ENCODE data around the gene SCTR.
A peak's percentile ranks its signal among the peaks of the same experiment; 100 is the strongest.

Gene SCTR

DNA sequence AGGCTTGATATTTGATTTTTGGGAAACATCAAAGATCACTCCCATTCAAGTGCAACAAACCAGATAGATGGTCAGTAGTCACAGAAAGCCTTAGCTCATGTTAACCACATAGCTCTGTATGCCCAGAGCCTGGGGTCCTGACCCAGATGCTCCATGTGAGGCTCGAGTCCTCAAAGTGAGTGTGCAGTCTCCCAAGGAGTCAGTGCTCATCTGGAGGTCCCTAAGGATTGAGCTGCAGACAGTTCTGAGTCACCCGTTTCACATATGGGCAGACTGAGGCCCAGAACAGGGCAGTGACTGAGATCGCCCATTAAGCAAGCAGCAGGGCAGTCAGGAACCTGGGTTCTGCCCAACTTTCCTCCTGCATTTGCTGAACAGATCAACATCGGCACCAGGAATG is 83.4 kb downstream of the SCTR start:
- no peak for DNase-seq

DNA sequence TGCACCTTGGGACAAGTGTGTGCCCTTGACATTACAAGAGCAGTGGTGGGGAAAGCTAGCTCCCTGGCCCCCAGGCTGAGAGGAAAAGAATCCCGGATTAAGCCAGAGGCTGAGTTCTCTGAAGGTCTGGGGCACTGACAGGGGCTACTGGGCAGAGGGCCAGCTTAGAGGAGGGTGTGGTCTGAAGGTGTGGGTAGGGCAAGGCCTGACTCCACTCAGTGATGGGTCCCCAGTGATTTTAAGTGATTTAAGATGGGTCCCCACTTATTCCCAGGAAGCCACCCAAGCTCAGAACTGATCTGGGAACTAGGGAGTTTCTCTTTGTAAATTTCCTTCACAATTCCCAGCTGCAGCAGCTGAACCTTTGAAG is 83.8 kb downstream of the SCTR start:
- DNase-seq: no peak

DNA sequence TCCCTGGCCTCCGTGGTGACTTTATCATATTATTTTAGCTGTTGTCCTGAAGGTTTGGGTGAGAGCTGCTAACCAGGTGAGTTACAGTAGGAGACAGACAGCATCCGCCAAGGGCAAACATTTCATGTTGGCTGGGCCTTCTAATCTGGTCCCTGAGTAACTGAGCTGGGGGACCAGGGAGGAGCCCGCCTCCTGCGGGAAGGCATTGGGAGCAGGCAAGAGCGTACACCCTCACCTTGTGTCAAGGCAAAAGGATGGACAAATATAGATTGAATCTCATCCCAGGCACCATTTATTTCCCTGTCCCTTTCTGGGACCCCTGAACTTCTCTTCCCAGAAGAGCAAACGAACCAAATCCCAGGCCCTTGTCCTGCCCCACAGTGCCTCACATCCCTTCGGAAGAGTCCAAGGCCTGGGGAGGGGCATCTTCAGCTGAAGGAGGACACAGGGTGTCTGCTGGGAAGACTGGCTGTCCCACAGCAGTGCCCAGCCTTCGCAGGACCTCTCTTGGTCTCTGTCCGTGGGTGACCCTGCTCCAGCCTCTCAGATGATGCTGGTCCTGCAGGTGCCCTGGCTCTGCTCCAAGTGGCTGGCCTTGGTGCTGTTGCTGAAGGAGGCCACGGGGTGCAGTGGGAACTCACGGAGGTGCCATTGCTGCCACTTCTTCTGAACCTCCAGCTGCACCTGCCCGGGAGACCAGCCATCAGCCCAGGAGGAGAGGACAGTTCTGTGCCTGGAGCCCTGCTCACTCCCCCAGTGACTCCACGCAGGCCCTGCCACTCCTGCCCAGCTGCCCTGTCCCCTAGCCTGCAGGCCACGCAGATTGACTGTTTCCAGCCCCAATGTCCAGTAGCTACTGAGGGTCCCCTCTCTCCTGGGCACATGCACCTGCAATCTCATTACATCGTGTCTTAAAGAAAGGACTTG is 84.4 kb downstream of the SCTR start:
- no peak for DNase-seq

DNA sequence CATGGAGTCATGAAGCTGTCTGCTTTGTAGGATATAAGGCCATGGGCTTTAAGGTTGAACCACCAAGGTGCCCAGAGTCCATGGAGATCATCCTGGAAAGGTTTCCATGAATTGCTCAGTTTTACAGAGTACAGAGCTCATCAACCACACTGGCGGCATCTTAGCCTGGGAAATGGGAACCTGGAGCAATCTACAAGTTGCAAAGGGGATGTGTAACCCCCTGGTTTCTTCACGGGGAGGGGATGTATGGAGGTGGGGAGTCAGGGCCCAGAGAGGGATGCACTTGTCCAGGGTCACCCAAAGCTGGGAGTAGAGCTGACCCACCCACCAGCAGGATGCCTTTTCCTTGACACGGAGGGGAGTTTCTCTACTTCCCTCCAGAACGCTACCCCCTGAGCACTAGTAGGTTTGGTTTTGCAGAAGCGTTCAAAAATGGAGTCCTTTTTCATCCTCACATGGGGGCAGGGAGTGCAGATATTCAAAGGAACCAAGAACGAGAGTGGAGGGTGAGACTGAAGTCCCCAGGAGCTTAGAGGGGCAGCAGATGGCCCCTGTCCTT is 85.5 kb downstream of the SCTR start:
- DNase-seq: no peak

DNA sequence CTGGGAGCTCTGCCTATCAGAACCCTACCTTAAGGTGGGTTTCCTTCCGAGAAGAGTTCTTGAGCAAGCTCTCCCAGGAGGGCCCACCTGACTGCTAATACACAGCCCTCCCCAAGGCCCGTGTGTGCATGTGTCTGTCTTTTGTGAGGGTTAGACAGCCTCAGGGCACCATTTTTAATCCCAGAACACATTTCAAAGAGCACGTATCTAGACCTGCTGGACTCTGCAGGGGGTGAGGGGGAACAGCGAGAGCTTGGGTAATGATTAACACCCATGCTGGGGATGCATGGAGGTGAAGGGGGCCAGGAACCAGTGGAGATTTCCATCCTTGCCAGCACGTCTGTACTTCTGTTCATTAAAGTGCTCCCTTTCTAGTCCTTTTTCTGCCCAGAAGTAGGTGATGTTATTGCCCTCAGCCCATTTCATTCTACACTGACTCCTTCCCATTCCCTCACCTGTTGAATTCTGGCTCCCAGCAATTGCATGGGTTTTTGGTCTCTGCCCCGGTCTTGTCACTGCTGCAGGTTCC is 86.1 kb downstream of the SCTR start:
- DNase-seq: no peak

DNA sequence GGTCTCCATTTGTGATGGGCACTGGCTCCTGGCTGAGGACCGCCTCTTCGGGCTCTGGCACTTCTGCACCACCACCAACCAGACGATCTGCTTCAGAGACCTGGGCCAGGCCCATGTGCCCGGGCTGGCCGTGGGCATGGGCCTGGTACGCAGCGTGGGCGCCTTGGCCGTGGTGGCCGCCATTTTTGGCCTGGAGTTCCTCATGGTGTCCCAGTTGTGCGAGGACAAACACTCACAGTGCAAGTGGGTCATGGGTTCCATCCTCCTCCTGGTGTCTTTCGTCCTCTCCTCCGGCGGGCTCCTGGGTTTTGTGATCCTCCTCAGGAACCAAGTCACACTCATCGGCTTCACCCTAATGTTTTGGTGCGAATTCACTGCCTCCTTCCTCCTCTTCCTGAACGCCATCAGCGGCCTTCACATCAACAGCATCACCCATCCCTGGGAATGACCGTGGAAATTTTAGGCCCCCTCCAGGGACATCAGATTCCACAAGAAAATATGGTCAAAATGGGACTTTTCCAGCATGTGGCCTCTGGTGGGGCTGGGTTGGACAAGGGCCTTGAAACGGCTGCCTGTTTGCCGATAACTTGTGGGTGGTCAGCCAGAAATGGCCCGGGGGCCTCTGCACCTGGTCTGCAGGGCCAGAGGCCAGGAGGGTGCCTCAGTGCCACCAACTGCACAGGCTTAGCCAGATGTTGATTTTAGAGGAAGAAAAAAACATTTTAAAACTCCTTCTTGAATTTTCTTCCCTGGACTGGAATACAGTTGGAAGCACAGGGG is 87.1 kb downstream of the SCTR start:
- DNase-seq: no peak

DNA sequence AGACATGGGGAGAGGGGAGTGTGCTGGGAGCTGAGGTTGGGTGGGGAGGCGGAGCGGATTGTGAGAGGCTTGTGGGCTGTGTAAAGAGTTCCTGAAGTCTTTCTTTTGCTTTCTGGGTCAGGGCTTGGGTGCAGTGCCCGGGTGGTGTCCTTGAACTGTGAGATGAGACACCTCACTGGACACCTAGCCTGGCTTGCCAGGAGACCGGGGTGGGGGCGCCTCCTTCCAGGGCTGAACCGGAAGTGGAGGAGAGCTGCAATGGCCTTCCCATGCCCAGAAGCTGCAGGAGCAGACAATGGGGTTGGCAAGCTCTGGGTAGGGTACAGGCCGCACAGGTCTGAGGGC is 88.4 kb downstream of the SCTR start:
- no peak for DNase-seq

DNA sequence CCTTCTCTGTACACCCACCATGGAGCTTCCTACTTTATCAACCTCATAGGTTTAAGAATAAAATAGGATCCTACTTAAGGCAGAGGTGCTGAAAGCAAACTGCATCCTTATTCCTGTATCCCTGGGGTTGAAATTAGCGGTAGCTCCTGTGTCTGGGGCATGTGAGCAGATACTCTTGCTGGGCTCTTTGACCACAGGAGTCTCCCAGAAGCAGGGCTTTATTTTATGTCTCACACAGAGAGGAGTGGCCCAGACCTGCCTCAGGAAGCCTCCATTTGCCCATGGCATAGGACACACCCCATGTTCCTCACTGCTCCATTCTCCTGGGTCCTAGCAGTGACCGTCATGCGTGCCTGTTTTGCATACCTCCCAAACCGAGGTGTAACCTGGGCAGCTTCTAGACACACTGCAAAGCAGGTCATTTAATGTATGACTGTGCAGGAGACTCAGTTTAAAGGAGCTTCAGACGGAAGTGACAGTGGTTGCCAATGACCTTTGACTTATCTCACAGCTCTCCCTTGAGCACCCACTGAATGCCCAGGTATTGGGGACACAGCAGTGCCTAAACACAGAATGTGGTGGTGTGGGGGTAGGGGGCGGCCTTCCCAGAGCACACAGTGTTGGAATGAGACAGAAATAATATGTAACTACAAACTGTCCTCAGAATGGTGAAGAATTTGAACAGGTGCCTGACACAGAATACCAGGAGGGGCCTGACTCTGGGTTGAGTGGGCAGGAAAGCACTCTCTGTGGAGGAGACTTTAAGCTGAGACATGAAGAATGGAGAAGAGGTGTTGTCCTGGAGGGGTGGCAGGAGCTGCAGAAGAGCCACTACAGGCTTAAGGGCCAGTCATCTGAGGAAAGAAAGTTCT is 89.0 kb downstream of the SCTR start:
- no peak for DNase-seq

DNA sequence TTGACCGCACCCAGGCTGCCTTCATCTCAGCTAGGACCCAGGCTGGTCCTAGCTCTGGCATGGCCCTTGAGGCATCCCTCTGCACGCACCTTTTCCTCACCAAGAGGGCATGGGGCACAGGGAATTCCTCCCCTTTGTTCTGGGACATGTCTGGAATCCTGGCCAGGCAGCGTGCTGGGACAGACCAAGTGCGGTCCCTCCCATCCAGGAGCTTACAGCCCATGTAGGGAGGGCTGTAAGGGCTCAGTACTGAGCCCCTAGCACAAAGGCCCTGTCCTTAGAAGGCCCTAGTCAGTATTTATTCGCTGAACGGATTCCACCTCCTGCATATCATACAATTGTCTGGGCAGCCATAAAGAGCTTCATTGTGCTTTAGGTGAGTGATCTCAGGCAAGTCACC is 89.6 kb downstream of the SCTR start:
- no peak for DNase-seq

DNA sequence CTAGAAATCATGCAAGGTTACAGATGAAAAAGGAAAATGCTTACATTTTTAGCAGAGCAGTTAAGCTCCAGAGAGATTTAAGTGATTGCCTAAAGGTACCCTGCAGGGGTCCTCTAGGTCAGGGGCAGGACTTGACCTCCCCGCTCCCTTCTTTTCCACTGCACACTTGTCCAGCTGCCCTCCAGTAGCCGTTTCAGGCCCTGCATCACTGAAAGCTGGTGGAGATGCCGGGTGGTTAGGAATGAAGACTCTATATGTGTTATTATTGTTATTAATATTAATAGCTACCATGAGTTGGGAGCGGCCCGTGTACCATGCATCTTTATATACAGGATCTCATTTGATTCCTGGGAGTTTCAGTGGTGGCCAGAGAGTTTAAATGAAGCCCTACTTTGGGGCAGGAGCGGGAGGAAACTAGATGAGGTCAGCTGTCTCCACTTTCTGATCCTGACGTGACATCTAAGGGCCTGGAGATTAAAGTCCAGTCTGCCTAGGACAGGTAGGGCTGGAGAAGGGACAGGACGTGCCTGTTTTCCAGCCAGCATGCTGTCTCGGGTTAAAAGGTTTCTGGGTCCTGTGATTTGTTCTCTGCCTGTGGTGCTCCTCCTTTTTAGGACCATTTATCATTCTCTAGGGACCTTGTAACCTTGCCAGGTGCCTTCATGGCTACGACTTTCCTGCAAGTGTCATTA is 90.5 kb downstream of the SCTR start:
- DNase-seq: no peak

DNA sequence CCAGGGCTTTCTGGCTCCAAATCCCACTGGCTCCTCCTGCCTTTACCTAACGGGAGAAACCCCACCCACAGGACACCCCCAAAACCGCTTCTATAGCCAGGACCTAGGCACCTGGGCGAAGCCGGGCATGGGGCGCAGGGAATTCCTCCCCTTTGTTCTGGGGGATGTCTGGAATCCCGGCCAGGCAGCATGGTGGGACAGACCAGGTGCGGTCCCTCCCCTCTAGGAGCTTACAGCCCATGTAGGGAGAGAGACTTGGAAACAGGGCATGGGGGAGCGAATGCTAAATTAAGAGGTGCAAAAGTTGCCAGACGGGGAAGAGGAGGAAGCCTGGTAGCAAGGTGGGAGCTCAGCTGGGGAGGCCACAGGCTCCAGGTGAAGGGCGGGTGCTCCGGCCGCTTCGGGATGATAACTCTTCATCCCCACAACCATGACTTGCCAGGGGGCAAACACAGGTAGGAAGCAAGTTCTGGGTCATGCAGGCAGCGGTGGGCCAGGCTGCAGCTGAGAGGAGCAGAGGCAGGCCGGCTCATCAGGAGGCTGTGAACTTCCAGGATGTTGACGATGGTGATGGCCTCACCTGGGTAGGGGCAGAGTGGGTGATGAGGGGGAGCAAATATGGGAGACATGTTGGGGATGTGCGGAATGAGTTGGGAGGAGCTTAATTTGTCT is 91.3 kb downstream of the SCTR start:
- DNase-seq: no peak

DNA sequence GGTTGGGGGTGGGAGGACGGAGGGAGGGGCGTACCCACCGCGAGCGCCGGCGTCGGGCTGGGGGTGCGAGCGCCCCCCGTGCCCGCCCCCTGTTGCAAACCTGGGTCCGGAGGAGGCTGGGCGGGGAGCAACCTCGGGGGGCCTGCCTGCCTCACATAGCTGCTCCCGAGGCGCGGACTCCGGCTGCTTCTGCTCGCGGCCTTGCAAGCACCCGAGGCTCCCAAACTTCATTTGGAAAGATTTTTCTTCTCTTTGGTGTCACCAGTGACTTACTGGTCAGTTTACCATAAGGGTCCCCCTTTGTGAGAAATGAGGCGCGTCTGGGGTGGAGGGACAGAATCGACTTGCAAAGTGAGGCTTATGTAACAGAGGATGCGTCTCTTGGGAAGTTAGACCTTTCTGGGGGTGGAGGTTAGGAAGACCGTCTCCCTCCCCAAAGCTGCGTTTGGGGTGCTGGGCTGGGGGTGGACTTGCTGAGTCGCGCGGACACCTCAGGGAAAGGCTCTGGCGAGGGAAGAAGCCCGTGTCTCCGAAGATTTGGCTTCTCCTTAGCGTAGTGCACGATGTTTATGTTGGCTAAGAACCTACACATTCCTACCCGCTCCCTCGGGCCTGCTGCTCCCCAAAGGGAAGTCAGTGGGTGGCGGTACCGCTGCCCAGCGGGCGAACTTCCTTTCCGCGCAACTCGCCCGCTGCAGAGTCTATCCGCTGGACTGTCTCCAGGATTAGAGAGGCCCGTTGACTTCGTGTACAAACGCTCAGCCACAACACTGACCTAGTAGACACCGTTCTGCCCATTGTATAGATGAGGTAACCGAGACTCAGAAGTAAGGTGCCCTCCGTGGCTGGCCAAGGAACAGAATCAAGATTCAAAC is 92.1 kb downstream of the SCTR start:
- DNase-seq: peak; percentile 88

DNA sequence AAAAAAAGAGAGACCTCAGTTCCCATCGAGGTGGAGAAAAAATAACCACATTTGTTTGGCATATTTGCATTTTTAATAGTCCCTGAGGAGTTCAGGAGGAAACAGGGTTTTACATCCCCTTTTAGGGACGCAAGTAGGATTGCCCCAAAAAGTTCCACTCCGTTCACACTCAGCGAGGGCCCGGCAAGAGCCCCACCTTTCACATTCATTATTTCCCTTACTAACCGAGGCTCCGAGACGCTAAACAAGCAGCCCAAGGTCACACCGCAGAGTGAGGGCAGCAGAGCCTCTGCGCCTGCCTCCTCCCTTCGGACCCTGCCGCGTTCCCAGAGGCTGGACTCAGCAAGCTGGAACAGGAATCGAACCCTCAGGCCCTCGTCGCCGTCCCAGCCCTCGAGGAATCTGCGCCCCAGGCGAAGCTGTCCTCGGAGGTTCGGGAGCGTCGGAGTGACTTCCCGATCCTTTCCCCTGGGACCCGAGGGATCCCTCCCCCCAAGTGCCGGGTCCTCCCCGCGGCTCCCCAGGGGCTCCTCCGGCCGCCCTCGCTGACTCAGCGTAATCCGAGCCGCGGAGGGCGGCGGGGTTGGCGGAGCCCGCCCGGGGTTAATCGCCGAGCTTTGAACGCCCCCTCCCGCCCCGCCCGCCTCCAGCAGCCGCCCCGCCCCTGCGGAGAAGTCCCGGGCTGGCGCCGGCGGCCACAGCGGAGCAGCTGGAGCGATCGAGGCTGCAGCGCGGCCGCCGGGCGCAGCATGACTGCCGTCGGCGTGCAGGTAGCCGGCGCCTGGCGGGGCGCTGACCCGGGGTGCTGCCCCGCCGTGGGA is 92.9 kb downstream of the SCTR start, which contains the start of gene TMEM37:
TMEM37 (plus strand) TSS at position 700 of the 821 bp plus-strand sequence; CDS start at position 750, 50 bp downstream.
- DNase-seq: peak; percentile 88

DNA sequence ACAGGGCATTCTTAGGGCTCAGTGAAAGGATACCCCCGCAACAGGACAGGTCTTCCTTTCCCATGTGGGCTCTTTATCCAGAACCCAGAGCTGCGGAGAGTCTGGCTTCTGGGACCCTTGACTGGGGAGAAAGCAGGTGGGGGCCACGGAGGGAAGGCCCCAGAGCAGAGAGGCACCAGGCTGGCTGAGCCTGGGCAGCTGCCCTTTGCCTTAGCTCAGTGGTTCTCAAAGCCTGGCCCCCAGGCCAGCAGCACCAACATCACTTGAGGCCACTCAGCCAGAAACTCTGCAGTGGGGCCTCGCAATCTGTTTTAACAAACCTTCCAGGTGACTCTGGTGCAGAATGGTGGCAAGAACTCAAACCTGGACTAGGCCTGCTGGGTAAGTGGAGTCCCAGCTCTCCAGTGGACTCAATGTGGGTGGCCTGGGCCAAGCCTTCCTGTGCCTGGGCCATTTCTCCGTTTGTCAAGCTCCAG is 94.2 kb downstream of the SCTR start:
- no peak for DNase-seq

DNA sequence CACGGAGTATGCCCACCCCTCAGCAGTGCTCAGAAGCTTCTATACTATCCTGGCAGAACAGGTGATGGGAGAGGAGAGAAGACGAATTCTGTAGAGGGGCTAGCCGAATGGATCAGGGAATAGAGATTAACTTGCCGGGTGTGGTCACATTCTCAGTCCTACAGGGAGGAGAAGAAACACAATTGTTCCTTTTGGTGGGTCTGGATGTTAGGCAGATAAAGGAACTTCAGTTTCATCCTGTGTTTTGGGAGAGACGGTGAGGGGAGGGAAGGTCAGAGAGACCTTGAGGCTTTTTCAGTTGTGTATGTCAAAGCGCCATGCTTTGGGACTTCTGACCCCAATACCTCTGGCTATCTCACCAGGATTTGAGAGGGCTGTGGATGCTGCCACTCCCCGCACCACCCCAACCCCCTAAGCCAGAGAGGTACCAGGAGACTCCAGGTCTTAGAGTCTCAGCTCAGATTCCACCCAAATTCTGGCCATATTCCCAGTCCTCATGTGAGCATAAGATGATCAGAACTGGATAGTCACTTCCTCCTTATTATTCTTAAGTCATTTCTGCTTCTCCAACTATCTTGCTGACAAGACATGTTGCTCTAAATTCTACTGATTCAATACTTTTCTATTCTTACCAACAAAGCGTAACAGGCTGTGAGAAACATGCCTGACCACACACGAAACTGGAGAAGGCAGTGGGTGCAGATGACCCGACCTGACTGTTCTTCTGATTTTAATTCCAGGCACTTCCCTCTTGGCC is 94.9 kb downstream of the SCTR start:
- DNase-seq: peak; percentile 50

DNA sequence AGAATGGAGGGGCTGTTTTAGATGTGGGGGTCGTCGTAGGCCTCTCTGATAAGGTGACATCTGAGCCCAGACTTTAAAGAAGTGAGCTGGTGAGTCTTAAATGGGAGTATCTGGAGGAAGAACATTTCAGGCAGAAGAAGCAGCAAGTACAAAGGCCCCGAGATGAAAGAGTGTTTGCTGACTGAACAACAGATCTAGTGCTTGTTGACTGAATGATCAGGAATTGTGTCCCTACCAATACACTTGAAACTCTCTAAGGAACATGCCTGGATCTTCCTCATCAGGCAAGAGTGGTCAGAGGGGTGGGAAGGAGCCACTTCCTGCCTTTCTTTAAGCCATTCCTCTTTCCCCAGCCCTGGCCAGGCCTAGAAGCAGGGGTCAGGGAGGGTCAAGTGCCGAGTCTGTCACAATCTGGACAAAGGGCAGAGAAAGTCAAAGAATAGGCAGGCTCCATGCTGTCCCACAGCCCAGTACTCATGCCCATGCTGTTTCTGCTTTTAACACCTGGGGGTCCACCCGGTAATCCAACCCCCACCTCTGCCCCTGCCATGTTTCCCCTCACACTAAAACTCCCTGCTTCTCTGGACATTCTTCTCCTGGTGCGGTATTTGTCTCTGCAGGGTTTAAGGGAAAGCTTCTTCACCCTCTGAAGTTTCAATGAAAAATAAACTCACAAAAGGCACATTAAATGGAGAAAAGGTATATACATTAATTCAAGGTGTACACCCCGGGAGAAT is 95.6 kb downstream of the SCTR start:
- DNase-seq: no peak

DNA sequence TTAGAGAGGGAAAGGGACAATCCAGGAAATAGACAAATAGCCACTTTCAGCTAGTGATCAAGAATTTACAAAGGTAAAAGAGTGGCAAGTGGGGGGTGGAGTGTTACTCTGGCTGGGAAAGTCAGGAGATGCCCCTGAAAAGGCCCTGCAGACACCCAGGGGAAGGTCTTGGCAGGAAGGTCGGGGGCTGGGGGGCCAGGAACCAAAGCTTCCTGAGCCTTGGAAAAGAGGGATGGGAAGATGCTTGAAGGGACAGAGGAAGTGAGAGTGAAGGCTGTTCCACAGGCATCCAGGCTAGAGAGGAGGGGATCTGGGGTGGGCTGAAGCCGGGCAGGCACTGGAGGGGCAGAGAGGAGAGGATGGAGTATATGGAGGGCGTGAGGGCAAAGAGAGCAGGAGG is 96.5 kb downstream of the SCTR start:
- DNase-seq: no peak

Data from NCI-H226 (cell line).